ENCODE results near the gene CCDC200. TPM values are rescaled to one million over a fixed set of nuclear protein-coding genes. Genes with fewer than 3 reads are reported as not detected.

CCDC200 gene
- total RNA-seq, 1 experiment from 2014 or later = not detected

GRCh38 chr17:43224146-43224705, 4.2 kb downstream of the CCDC200 start:
- Histone ChIP-seq H3K9me3 (ENCODE audit: control insufficient read depth, low read depth, low read length) (no peaks in the 10 kb centered on the region), H2BK15ac (ENCODE audit: low read depth, low read length) (no peak overlapping the region), H3K14ac (ENCODE audit: insufficient read depth, low read length) (no peak overlapping the region), H2BK20ac (ENCODE audit: low read depth, low read length, poor library complexity, severe bottlenecking) (no peak overlapping the region), H4K20me1 (ENCODE audit: control insufficient read depth, insufficient read depth, insufficient read length) (no peaks in the 10 kb centered on the region), H3K23ac (ENCODE audit: insufficient read length, low read depth, low read length) (no peak overlapping the region), H3K4me1 (ENCODE audit: insufficient read depth, low read length) (no peaks in the 10 kb centered on the region), H3K4ac (ENCODE audit: low read depth, low read length) (no peak overlapping the region), H3K27me3 (ENCODE audit: insufficient read depth, low read length) (no peaks in the 10 kb centered on the region), H2BK12ac (ENCODE audit: insufficient read length, low read depth, low read length) (no peak overlapping the region), H3K56ac (ENCODE audit: insufficient read length, low read depth, low read length) (no peak overlapping the region), H3K23me2 (ENCODE audit: insufficient read length, low read depth, low read length, poor library complexity, severe bottlenecking) (no peaks in the 10 kb centered on the region), H3K27ac (ENCODE audit: insufficient read length, low read depth, low read length) (no peak overlapping the region), H4K5ac (ENCODE audit: insufficient read length, low read depth, low read length) (no peak overlapping the region), H2AFZ (ENCODE audit: low read length) (no peak overlapping the region), H3K18ac (ENCODE audit: insufficient read length, low read depth, low read length) (no peak overlapping the region), H2AK5ac (ENCODE audit: insufficient read length, low read length) (no peak overlapping the region), H2BK120ac (ENCODE audit: low read depth, low read length, poor library complexity, severe bottlenecking) (no peak overlapping the region), H3K79me2 (ENCODE audit: insufficient read depth, low read length) (no peaks in the 10 kb centered on the region), H2BK5ac (ENCODE audit: insufficient read length, low read length) (no peak overlapping the region), H4K8ac (replicated peaks; ENCODE audit: insufficient read length, low read depth, low read length) (no peak overlapping the region), H3K79me1 (ENCODE audit: insufficient read depth, low read depth, low read length, poor library complexity, severe bottlenecking) (no peaks in the 10 kb centered on the region), H3T11ph (ENCODE audit: low read length) (no peak overlapping the region), H3K4me2 (ENCODE audit: insufficient read depth, insufficient read length, low read length) (no peak overlapping the region), H3K9ac (ENCODE audit: extremely low read depth, insufficient read length, low read length) (no peak overlapping the region), H4K91ac (ENCODE audit: insufficient read length, low read depth, low read length) (no peak overlapping the region)
- Mint-ChIP-seq H3K36me3 (ENCODE audit: insufficient read depth in 1 of 3, low read depth in 3 of 3) (no peaks in the 10 kb centered on the region), H3K4me1 (no peaks in the 10 kb centered on the region), H3K4me3 (no peak overlapping the region), H3K9me3 (no peaks in the 10 kb centered on the region), H3K27ac (peak overlapping the region in 2 of 3 experiments; percentile 10 to 37; a peak in 2 of 7 replicates), H3K27me3 (ENCODE audit: low read depth) (no peaks in the 10 kb centered on the region)
- WGBS (ENCODE audit: extremely low coverage, insufficient read length, low lambda C conversion rate) = no CpG with 5 or more reads among the region's 7 CpGs
- no peak for TF ChIP-seq CTCF (conservative IDR thresholded peaks at IDR 0.05)
- DNase-seq = peak; percentile 22
